Esophagus muscularis mucosa (tissue), 3 donors: ENCODE results near the gene LBHD2.

ENCODE experiments used
- POLR2A ChIP-seq: fragments of 450-650 bp; IDR thresholded peaks from one replicate; pipeline ENCODE4 v1.6.1; 2017; ENCODE audit warnings: antibody characterized with exemption, moderate library complexity, mild to moderate bottlenecking, low read depth
- POLR2AphosphoS5 ChIP-seq, 2 donors: sonication (generic); formaldehyde crosslinking; IDR thresholded peaks; one replicate each; pipeline ENCODE4 v1.6.1; 2017; ENCODE audit warnings: antibody characterized with exemption in 2 of 2
- TF ChIP-seq, protein P1 (sequence below), 3 experiments: fragments of 200-600 bp in 2 of 3; fragments of 450-650 bp in 1 of 3; sonication (generic) in 2 of 3; IDR thresholded peaks; one replicate each; pipeline ENCODE4 v1.5.1; 2017 to 2019; ENCODE audit warnings: antibody characterized with exemption in 3 of 3, mild to moderate bottlenecking in 2 of 3, moderate library complexity in 1 of 3

DNA sequence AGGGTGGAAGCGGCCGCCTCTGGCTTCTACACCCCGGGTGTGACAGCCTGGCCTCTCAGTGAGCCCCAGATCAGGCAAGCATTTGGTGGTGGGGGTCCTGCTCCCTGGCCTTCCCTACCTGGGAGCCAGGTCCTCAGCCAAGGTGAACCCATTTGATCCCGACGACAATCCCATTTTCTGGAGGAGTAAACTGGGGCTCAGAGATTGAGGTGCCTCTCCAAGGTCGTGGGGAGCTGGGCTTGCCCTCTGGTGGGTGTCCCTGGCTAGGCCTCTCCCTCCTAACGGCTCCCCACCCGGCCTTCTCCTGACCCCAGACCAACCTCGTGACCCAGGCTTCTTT lies 7.8 kb downstream of the LBHD2 start:
- TF ChIP-seq, protein P1, sequence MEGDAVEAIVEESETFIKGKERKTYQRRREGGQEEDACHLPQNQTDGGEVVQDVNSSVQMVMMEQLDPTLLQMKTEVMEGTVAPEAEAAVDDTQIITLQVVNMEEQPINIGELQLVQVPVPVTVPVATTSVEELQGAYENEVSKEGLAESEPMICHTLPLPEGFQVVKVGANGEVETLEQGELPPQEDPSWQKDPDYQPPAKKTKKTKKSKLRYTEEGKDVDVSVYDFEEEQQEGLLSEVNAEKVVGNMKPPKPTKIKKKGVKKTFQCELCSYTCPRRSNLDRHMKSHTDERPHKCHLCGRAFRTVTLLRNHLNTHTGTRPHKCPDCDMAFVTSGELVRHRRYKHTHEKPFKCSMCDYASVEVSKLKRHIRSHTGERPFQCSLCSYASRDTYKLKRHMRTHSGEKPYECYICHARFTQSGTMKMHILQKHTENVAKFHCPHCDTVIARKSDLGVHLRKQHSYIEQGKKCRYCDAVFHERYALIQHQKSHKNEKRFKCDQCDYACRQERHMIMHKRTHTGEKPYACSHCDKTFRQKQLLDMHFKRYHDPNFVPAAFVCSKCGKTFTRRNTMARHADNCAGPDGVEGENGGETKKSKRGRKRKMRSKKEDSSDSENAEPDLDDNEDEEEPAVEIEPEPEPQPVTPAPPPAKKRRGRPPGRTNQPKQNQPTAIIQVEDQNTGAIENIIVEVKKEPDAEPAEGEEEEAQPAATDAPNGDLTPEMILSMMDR (IDR thresholded peaks at IDR 0.05): no peak
- TF ChIP-seq POLR2A (no peak), POLR2AphosphoS5 (IDR thresholded peaks at IDR 0.05) (no peak)
